H1 (cell line): ENCODE results near the gene NSUN2. TPM values are rescaled to one million over a fixed set of nuclear protein-coding genes. Genes with fewer than 3 reads are reported as not detected.

Experiments
- ZNF274 ChIP-seq: IDR thresholded peaks from 2 replicates; pipeline ENCODE4 v1.7.0; 2012; ENCODE audit warnings: low read length, borderline replicate concordance; ENCODE audit errors: extremely low read depth
- polyA plus RNA-seq, 7 experiments: library from polyadenylated mRNA; depleted of rRNA in 3 of 7; stranded (reverse) in 5 of 7; unstranded in 2 of 7; fragments of >200 nt in 5 of 7; fragments of 200-250 nt in 2 of 7; gene quantifications; 1 replicate in 5 of 7; 2 replicates in 1 of 7; 4 replicates in 1 of 7; pipeline versions ENCODE4 v1.2.1 to v1.2.3, GENCODE V29; 2011 to 2013; ENCODE audit warnings: missing spikeins in 2 of 7, mixed read lengths in 2 of 7
- total RNA-seq: library from RNA; stranded (reverse); fragmentation: NEBNext Ultra II Directional; extraction: Animal tissue kit (Norgen Biotek cat#: 25700); gene quantifications from 2 replicates; pipeline ENCODE4 v1.2.1, GENCODE V29; 2021

The NSUN2 gene
- total and polyA plus RNA-seq, 2 of the 8 experiments (the other 6 are each of a cell fraction or from before 2014, with no cell fraction given), result 47.3 to 94.7 TPM

- no peak for TF ChIP-seq ZNF274
- TF ChIP-seq, all 59 proteins: peak for 0
These were observed 48.8 kb upstream of the NSUN2 start (continued) for GRCh38 chr5:6681682-6682081.
